Prostate gland (tissue), 2 donors: ENCODE results near the gene CNGA4. TPM values are rescaled to one million over a fixed set of nuclear protein-coding genes. Genes with fewer than 3 reads are reported as not detected.

Experiments
- DNase-seq: peaks from one replicate; pipeline ENCODE4 v3.0.0-alpha.2; 2019; ENCODE audit warnings: low spot score
- H3K27ac ChIP-seq, 2 donors: fragments of 200-600 bp; sonication (generic); 2 replicates each; pipeline ENCODE4 v1.5.1; 2017 to 2019
- H3K27me3 ChIP-seq: fragments of 200-600 bp; sonication (generic); replicated peaks from 2 replicates; pipeline ENCODE4 v1.5.1; 2019; ENCODE audit not compliant: insufficient read depth
- H3K36me3 ChIP-seq, 2 donors: fragments of 200-600 bp; sonication (generic); 1 replicate in 1 of 2; 2 replicates in 1 of 2; pipeline versions ENCODE4 v1.5.1 to v1.8.1; 2017 to 2019
- H3K4me1 ChIP-seq: fragments of 200-600 bp; sonication (generic); replicated peaks from 2 replicates; pipeline ENCODE4 v1.5.1; 2019
- H3K4me3 ChIP-seq, 2 donors: fragments of 200-600 bp; sonication (generic); 2 replicates each; pipeline ENCODE4 v1.5.1; 2017 to 2019
- H3K9me3 ChIP-seq: fragments of 200-600 bp; sonication (generic); 2 replicates; pipeline ENCODE4 v1.5.1; 2017
- CTCF ChIP-seq, 4 experiments: fragments of 200-600 bp in 2 of 4; fragments of 450-650 bp in 2 of 4; sonication (generic) in 2 of 4; IDR thresholded peaks; 1 replicate in 3 of 4; 2 replicates in 1 of 4; pipeline ENCODE4 v1.5.1; 2016 to 2019; ENCODE audit warnings: antibody characterized with exemption in 4 of 4, mild to moderate bottlenecking in 2 of 4, moderate library complexity in 2 of 4
- POLR2A ChIP-seq: fragments of 450-650 bp; IDR thresholded peaks from one replicate; pipeline ENCODE4 v1.6.1; 2016; ENCODE audit warnings: antibody characterized with exemption, mild to moderate bottlenecking
- POLR2AphosphoS5 ChIP-seq: sonication (generic); formaldehyde crosslinking; IDR thresholded peaks from one replicate; pipeline ENCODE4 v1.6.1; 2017; ENCODE audit warnings: antibody characterized with exemption
- WGBS: methylation state at CpG from one replicate; pipeline ENCODE4 v1.1.5; 2018; 5-methylcytosine and 5-hydroxymethylcytosine counted together
- intact Hi-C: fragments of 100-400 bp; cut with DNase I; formaldehyde crosslinking; loops from one replicate; pipeline ENCODE4 v1.14.2; 2022
- total RNA-seq, 2 donors: library from RNA; depleted of rRNA; stranded (reverse); fragments of >200 nt; gene quantifications; one replicate each; pipeline ENCODE4 v1.1.0, GENCODE V29; 2016

CNGA4 gene
- total RNA-seq, 2 donors from 2014 or later, result 0.27 to 2.0 TPM

GRCh38 chr11:6229911-6230310 is 9.0 kb upstream of the CNGA4 start:
- Histone ChIP-seq H3K4me3 (no peak overlapping the region), H3K27ac (no peak overlapping the region), H3K4me1 (no peaks in the 10 kb centered on the region), H3K36me3 (no peaks in the 10 kb centered on the region), H3K9me3 (no peaks in the 10 kb centered on the region), H3K27me3 (no peaks in the 10 kb centered on the region)
- intact Hi-C loops, result no loop called here
- TF ChIP-seq CTCF (IDR thresholded peaks at IDR 0.05) (no peak), POLR2AphosphoS5 (no peak), POLR2A (no peak)
- 54% methylated on average over 2 of the region's 2 CpGs for whole genome bisulfite sequencing
- no peak for DNase-seq

- no peaks in the 10 kb centered on the region for H3K27me3 ChIP-seq
- H3K4me1 ChIP-seq, result no peaks in the 10 kb centered on the region
- H3K9me3 ChIP-seq, result no peaks in the 10 kb centered on the region
- TF ChIP-seq POLR2A, result no peak
- TF ChIP-seq POLR2AphosphoS5, result no peak
- no peak for TF ChIP-seq CTCF (IDR thresholded peaks at IDR 0.05)
- H3K4me3 ChIP-seq, result no peak overlapping the region
- no peak for DNase-seq
- H3K27ac ChIP-seq, result no peak overlapping the region
- no peaks in the 10 kb centered on the region for H3K36me3 ChIP-seq
- intact Hi-C loops, result no loop called here
Measured at GRCh38 chr11:6232899-6233298, 6.0 kb upstream of the CNGA4 start.

GRCh38 chr11:6233984-6234386 is 4.9 kb upstream of the CNGA4 start:
- H3K4me1 ChIP-seq, result no peaks in the 10 kb centered on the region
- H3K36me3 ChIP-seq, result no peaks in the 10 kb centered on the region
- H3K4me3 ChIP-seq, result peak overlapping the region; percentile 63 to 70
- H3K27me3 ChIP-seq, result no peaks in the 10 kb centered on the region
- TF ChIP-seq POLR2AphosphoS5 (no peak), CTCF (IDR thresholded peaks at IDR 0.05) (no peak), POLR2A (no peak)
- H3K27ac ChIP-seq, result peak overlapping the region; percentile 78 to 85
- H3K9me3 ChIP-seq, result no peaks in the 10 kb centered on the region
- under 1% methylated on average over 10 of the region's 10 CpGs for WGBS
- DNase-seq, result no peak
- intact Hi-C loops, result loop anchor here (2.0 kb wide), 1 partner anchor 85 kb away; no protein-coding TSS in a partner anchor

GRCh38 chr11:6234387-6235107 is 4.3 kb upstream of the CNGA4 start, which contains the start of gene FHIP1B:
Gene FHIP1B (minus strand): TSS chr11:6234636. CDS start chr11:6224516, 10,120 bp downstream.
- no peaks in the 10 kb centered on the region for H3K36me3 ChIP-seq
- TF ChIP-seq POLR2A, result peak; percentile 81
- TF ChIP-seq CTCF (IDR thresholded peaks at IDR 0.05), result peak in 2 of 4 experiments; percentile 19
- peak; percentile 96 for TF ChIP-seq POLR2AphosphoS5
- H3K27ac ChIP-seq, result peak within 1 kb of the TSS; percentile 78 to 85
- H3K4me3 ChIP-seq, result peak within 1 kb of the TSS; percentile 63 to 70
- no peaks in the 10 kb centered on the region for H3K27me3 ChIP-seq
- no peaks in the 10 kb centered on the region for H3K9me3 ChIP-seq
- DNase-seq, result peak; percentile 100
- intact Hi-C loops, result loop anchor here (2.0 kb wide), 1 partner anchor 84 kb away; no protein-coding TSS in a partner anchor
- no peaks in the 10 kb centered on the region for H3K4me1 ChIP-seq
- WGBS, result under 1% methylated on average over 62 of the region's 62 CpGs

- no peaks in the 10 kb centered on the region for H3K36me3 ChIP-seq
- H3K4me3 ChIP-seq, result no peak overlapping the region
- no peak overlapping the region for H3K27ac ChIP-seq
- 78% methylated on average over 4 of the region's 4 CpGs for WGBS
- TF ChIP-seq POLR2AphosphoS5 (no peak), CTCF (IDR thresholded peaks at IDR 0.05) (no peak), POLR2A (no peak)
- DNase-seq, result no peak
- intact Hi-C loops, result no loop called here
- no peaks in the 10 kb centered on the region for H3K9me3 ChIP-seq
- H3K4me1 ChIP-seq, result no peaks in the 10 kb centered on the region
- H3K27me3 ChIP-seq, result no peaks in the 10 kb centered on the region
Measured at GRCh38 chr11:6237266-6237665, 1.6 kb upstream of the CNGA4 start.
